Natural killer cell (primary cell): Measurements from ENCODE around the gene GBP1. TPM values are rescaled to one million over a fixed set of nuclear protein-coding genes. Genes with fewer than 3 reads are reported as not detected.

Experiments used
- ATAC-seq, 3 donors: fragments of 150-1000 bp in 2 of 3; fragments of 200-7000 bp in 1 of 3; cut with Tn5 transposase; 1 replicate in 1 of 3; 2 replicates in 2 of 3; pipeline ENCODE4 v1.10.0; 2021; ENCODE audit warnings: mild to moderate bottlenecking in 2 of 3, moderate library complexity in 2 of 3
- DNase-seq, 2 donors: peaks; one replicate each; pipeline versions ENCODE4 v3.0.0 to v3.0.0-alpha.2; 2013 to 2021; ENCODE audit warnings: mixed read lengths in 1 of 2
- H3K27ac ChIP-seq: one replicate; pipeline ENCODE4 v1.5.1; 2013; ENCODE audit warnings: mild to moderate bottlenecking, low read length
- H3K27me3 ChIP-seq: one replicate; pipeline ENCODE4 v1.6.1; 2013; ENCODE audit warnings: low read length; ENCODE audit not compliant: control insufficient read depth, insufficient read depth
- H3K36me3 ChIP-seq: one replicate; pipeline ENCODE4 v1.6.1; 2013; ENCODE audit warnings: low read length; ENCODE audit not compliant: control insufficient read depth, insufficient read depth
- H3K4me1 ChIP-seq: one replicate; pipeline ENCODE4 v1.6.1; 2013; ENCODE audit warnings: low read length; ENCODE audit not compliant: control insufficient read depth, insufficient read depth
- H3K4me3 ChIP-seq: one replicate; pipeline ENCODE4 v1.5.1; 2013; ENCODE audit warnings: low read length
- H3K9me3 ChIP-seq: one replicate; pipeline ENCODE4 v1.6.1; 2013; ENCODE audit warnings: low read length; ENCODE audit not compliant: control insufficient read depth, insufficient read depth
- H3K27ac Mint-ChIP-seq, 2 donors: one replicate each; pipeline ENCODE4 v1.8.0; 2022; ENCODE audit warnings: mild to moderate bottlenecking in 2 of 2, mixed read lengths in 2 of 2, moderate library complexity in 1 of 2
- H3K27me3 Mint-ChIP-seq, 2 donors: one replicate each; pipeline ENCODE4 v1.8.0; 2022; ENCODE audit warnings: low read depth in 2 of 2, mixed read lengths in 2 of 2
- H3K36me3 Mint-ChIP-seq: one replicate; pipeline ENCODE4 v1.8.0; 2022; ENCODE audit warnings: mixed read lengths
- H3K4me1 Mint-ChIP-seq, 2 donors: one replicate each; pipeline ENCODE4 v1.8.0; 2022; ENCODE audit warnings: mixed read lengths in 2 of 2
- H3K4me3 Mint-ChIP-seq: one replicate; pipeline ENCODE4 v1.8.0; 2022; ENCODE audit warnings: mild to moderate bottlenecking, moderate library complexity, mixed read lengths
- H3K9me3 Mint-ChIP-seq, 2 donors: one replicate each; pipeline ENCODE4 v1.8.0; 2022; ENCODE audit warnings: mixed read lengths in 2 of 2
- CTCF ChIP-seq: fragments of 200-600 bp; IDR thresholded peaks from one replicate; pipeline ENCODE4 v1.8.0; 2022; ENCODE audit warnings: antibody characterized with exemption
- WGBS: methylation state at CpG from one replicate; pipeline ENCODE4 v1.1.7; 2013; ENCODE audit warnings: missing lambda C conversion rate; ENCODE audit not compliant: insufficient coverage; 5-methylcytosine and 5-hydroxymethylcytosine counted together
- intact Hi-C: fragments of 100-400 bp; cut with micrococcal nuclease; formaldehyde crosslinking; loops from one replicate; pipeline ENCODE4 v1.14.2; 2022
- total RNA-seq, 4 donors: library from RNA; stranded (reverse); fragments of 120-200 nt in 1 of 4; gene quantifications; one replicate each; pipeline versions ENCODE4 v1.2.3 to v1.2.4, GENCODE V29; 2013 to 2022

Gene GBP1
- total RNA-seq, 3 donors from 2014 or later (not counting 1 experiment from before 2014, with no cell fraction given) = 32.0 to 41.2 (median 34.8) TPM

- H3K36me3 ChIP-seq = peaks cover 54% of the 10 kb centered on the region
- peak overlapping the region in 1 of 2 donors; percentile 51 for H3K27ac Mint-ChIP-seq
- intact Hi-C loops = no loop called here
These were observed 59.5 kb downstream of the GBP1 start for GRCh38 chr1:89005286-89006151.

More at GRCh38 chr1:89005286-89006151, 59.5 kb downstream of the GBP1 start:
- Mint-ChIP-seq H3K9me3 (no peaks in the 10 kb centered on the region), H3K36me3 (peaks cover 55% of the 10 kb centered on the region), H3K4me3 (no peak overlapping the region), H3K4me1 (peaks cover 28 to 37% of the 10 kb centered on the region in 2 donors), H3K27me3 (no peaks in the 10 kb centered on the region)
- no peaks in the 10 kb centered on the region for H3K9me3 ChIP-seq
- H3K27me3 ChIP-seq = no peaks in the 10 kb centered on the region
- no peak overlapping the region for H3K4me3 ChIP-seq
- ATAC-seq (no peak), DNase-seq (no peak)
- 99% methylated on average over 7 of the region's 9 CpGs for WGBS
- H3K27ac ChIP-seq = no peak overlapping the region
- no peaks in the 10 kb centered on the region for H3K4me1 ChIP-seq
- no peak for TF ChIP-seq CTCF

Other genes starting within 250 kb of the GBP1 start
- gene GTF2B, start 173.6 kb downstream of the GBP1 start, total RNA-seq = 10 to 100 TPM; 45.6 to 71.3 (median 55.6) TPM
- gene KYAT3, start 72.6 kb downstream of the GBP1 start, total RNA-seq = 10 to 100 TPM; 21.5 to 25.2 (median 21.8) TPM
- 10 to 100 TPM; 15.2 to 19.3 (median 19.3) TPM for gene RBMXL1, start 72.6 kb downstream of the GBP1 start, total RNA-seq
- gene GBP3, start 42.3 kb downstream of the GBP1 start, total RNA-seq = 10 to 100 TPM; 36.1 to 52.5 (median 49.0) TPM
- gene GBP2, start 60.9 kb upstream of the GBP1 start, total RNA-seq = 100 to 1,000 TPM; 117 to 153 (median 144) TPM
- gene GBP7, start 110.8 kb upstream of the GBP1 start, total RNA-seq = under 1 TPM in 1 of 3 donors, not detected in 2; 0.75 TPM
- 10 to 100 TPM; 39.1 to 62.1 (median 45.6) TPM for gene GBP4, start 133.7 kb upstream of the GBP1 start, total RNA-seq
- 100 to 1,000 TPM; 191 to 249 (median 219) TPM for gene GBP5, start 207.7 kb upstream of the GBP1 start, total RNA-seq